ENCODE data around the gene RNF113B.

RNF113B gene

GRCh38 chr13:98207416-98207815, 30.3 kb upstream of the RNF113B start:
- Histone ChIP-seq H3K4me3 (ENCODE audit: severe bottlenecking) (no peak overlapping the region), H3K36me3 (ENCODE audit: low read depth) (no peaks in the 10 kb centered on the region), H3K27ac (ENCODE audit: poor library complexity, severe bottlenecking) (peak overlapping the region; percentile 10), H3K27me3 (ENCODE audit: insufficient read depth, poor library complexity, severe bottlenecking) (no peaks in the 10 kb centered on the region), H3K9me3 (ENCODE audit: severe bottlenecking) (peaks cover 5% of the 10 kb centered on the region), H3K4me1 (ENCODE audit: insufficient read depth, poor library complexity, severe bottlenecking) (peaks cover 18% of the 10 kb centered on the region)
- no peak; the same call in 2 of the 3 replicates for ATAC-seq (ENCODE audit: low read depth)
- DNase-seq (ENCODE audit: low spot score): no peak
- TF ChIP-seq CTCF (IDR thresholded peaks at IDR 0.05; ENCODE audit: poor library complexity, severe bottlenecking): no peak

GRCh38 chr13:98206946-98207345, 29.9 kb upstream of the RNF113B start:
- DNase-seq (ENCODE audit: low spot score): no peak
- no peaks in the 10 kb centered on the region for H3K27me3 ChIP-seq (ENCODE audit: insufficient read depth, poor library complexity, severe bottlenecking)
- H3K27ac ChIP-seq (ENCODE audit: poor library complexity, severe bottlenecking): peak overlapping the region; percentile 10
- H3K36me3 ChIP-seq (ENCODE audit: low read depth): no peaks in the 10 kb centered on the region
- peaks cover 5% of the 10 kb centered on the region for H3K9me3 ChIP-seq (ENCODE audit: severe bottlenecking)
- no peak overlapping the region for H3K4me3 ChIP-seq (ENCODE audit: severe bottlenecking)
- 0 out of 3 replicates have a peak, but pooled peaks have one; percentile 35 for ATAC-seq (ENCODE audit: low read depth)
- no peak for TF ChIP-seq CTCF (IDR thresholded peaks at IDR 0.05; ENCODE audit: poor library complexity, severe bottlenecking)
- H3K4me1 ChIP-seq (ENCODE audit: insufficient read depth, poor library complexity, severe bottlenecking): peaks cover 18% of the 10 kb centered on the region

GRCh38 chr13:98204546-98204945, 27.5 kb upstream of the RNF113B start:
- ATAC-seq (ENCODE audit: low read depth): no peak
- H3K4me3 ChIP-seq (ENCODE audit: severe bottlenecking): no peak overlapping the region
- peaks cover 6% of the 10 kb centered on the region for H3K4me1 ChIP-seq (ENCODE audit: insufficient read depth, poor library complexity, severe bottlenecking)
- no peaks in the 10 kb centered on the region for H3K36me3 ChIP-seq (ENCODE audit: low read depth)
- H3K27ac ChIP-seq (ENCODE audit: poor library complexity, severe bottlenecking): no peak overlapping the region
- H3K9me3 ChIP-seq (ENCODE audit: severe bottlenecking): peaks cover 5% of the 10 kb centered on the region
- H3K27me3 ChIP-seq (ENCODE audit: insufficient read depth, poor library complexity, severe bottlenecking): no peaks in the 10 kb centered on the region
- no peak for TF ChIP-seq CTCF (IDR thresholded peaks at IDR 0.05; ENCODE audit: poor library complexity, severe bottlenecking)
- no peak for DNase-seq (ENCODE audit: low spot score)

- no peak overlapping the region for H3K4me3 ChIP-seq (ENCODE audit: severe bottlenecking)
- DNase-seq (ENCODE audit: low spot score) (no peak), ATAC-seq (ENCODE audit: low read depth) (no peak)
- no peak overlapping the region for H3K27ac ChIP-seq (ENCODE audit: poor library complexity, severe bottlenecking)
- H3K4me1 ChIP-seq (ENCODE audit: insufficient read depth, poor library complexity, severe bottlenecking): peaks cover 6% of the 10 kb centered on the region
- peaks cover 5% of the 10 kb centered on the region for H3K9me3 ChIP-seq (ENCODE audit: severe bottlenecking)
- no peak for TF ChIP-seq CTCF (IDR thresholded peaks at IDR 0.05; ENCODE audit: poor library complexity, severe bottlenecking)
- H3K27me3 ChIP-seq (ENCODE audit: insufficient read depth, poor library complexity, severe bottlenecking): no peaks in the 10 kb centered on the region
- no peaks in the 10 kb centered on the region for H3K36me3 ChIP-seq (ENCODE audit: low read depth)
Measured at GRCh38 chr13:98203646-98204326, 26.7 kb upstream of the RNF113B start.

GRCh38 chr13:98201984-98202383, 24.9 kb upstream of the RNF113B start:
- no peaks in the 10 kb centered on the region for H3K27me3 ChIP-seq (ENCODE audit: insufficient read depth, poor library complexity, severe bottlenecking)
- no peak overlapping the region for H3K27ac ChIP-seq (ENCODE audit: poor library complexity, severe bottlenecking)
- H3K36me3 ChIP-seq (ENCODE audit: low read depth): no peaks in the 10 kb centered on the region
- no peak for ATAC-seq (ENCODE audit: low read depth)
- TF ChIP-seq CTCF (IDR thresholded peaks at IDR 0.05; ENCODE audit: poor library complexity, severe bottlenecking): no peak
- DNase-seq (ENCODE audit: low spot score): no peak
- peaks cover 5% of the 10 kb centered on the region for H3K9me3 ChIP-seq (ENCODE audit: severe bottlenecking)
- no peak overlapping the region for H3K4me3 ChIP-seq (ENCODE audit: severe bottlenecking)
- H3K4me1 ChIP-seq (ENCODE audit: insufficient read depth, poor library complexity, severe bottlenecking): peaks cover 4% of the 10 kb centered on the region
